ENCODE measurements around the gene TAF3. TPM values are rescaled to one million over a fixed set of nuclear protein-coding genes. Genes with fewer than 3 reads are reported as not detected.

The TAF3 gene
- total RNA-seq, 1 donor from 2014 or later: 12.4 TPM

GRCh38 chr10:7957591-7957990 is 139.3 kb downstream of the TAF3 start:
- intact Hi-C loops (cut with DNase I): no loop called here
- DNase-seq (ENCODE audit: low spot score): no peak

GRCh38 chr10:7958442-7958841 is 140.1 kb downstream of the TAF3 start:
- intact Hi-C loops (cut with DNase I): no loop called here
- no peak for DNase-seq (ENCODE audit: low spot score)

GRCh38 chr10:7960108-7960507 is 141.8 kb downstream of the TAF3 start:
- intact Hi-C loops (cut with DNase I): no loop called here

GRCh38 chr10:7962592-7962991 is 144.3 kb downstream of the TAF3 start:
- DNase-seq (ENCODE audit: low spot score): no peak
- intact Hi-C loops (cut with DNase I): no loop called here

More at GRCh38 chr10:7960108-7960507, 141.8 kb downstream of the TAF3 start:
- DNase-seq (ENCODE audit: low spot score): no peak

GRCh38 chr10:7965457-7965856 is 147.2 kb downstream of the TAF3 start:
- intact Hi-C loops (cut with DNase I): no loop called here
- no peak for DNase-seq (ENCODE audit: low spot score)

- no peak for DNase-seq (ENCODE audit: low spot score)
- intact Hi-C loops (cut with DNase I): no loop called here
These were observed 148.7 kb downstream of the TAF3 start for GRCh38 chr10:7967035-7967434.

- DNase-seq (ENCODE audit: low spot score): no peak
- intact Hi-C loops (cut with DNase I): no loop called here
These were observed 150.3 kb downstream of the TAF3 start for GRCh38 chr10:7968510-7969112.

- no peak for DNase-seq (ENCODE audit: low spot score)
- intact Hi-C loops (cut with DNase I): no loop called here
These were observed 151.3 kb downstream of the TAF3 start for GRCh38 chr10:7969623-7970022.

GRCh38 chr10:7971949-7972348 is 153.6 kb downstream of the TAF3 start:
- no peak for DNase-seq (ENCODE audit: low spot score)
- intact Hi-C loops (cut with DNase I): no loop called here

- DNase-seq (ENCODE audit: low spot score): no peak
- intact Hi-C loops (cut with DNase I): no loop called here
These were observed 154.1 kb downstream of the TAF3 start for GRCh38 chr10:7972367-7972766.

- no peak for DNase-seq (ENCODE audit: low spot score)
- intact Hi-C loops (cut with DNase I): no loop called here
These were observed 161.9 kb downstream of the TAF3 start for GRCh38 chr10:7980196-7980595.

- DNase-seq (ENCODE audit: low spot score): no peak
- intact Hi-C loops (cut with DNase I): no loop called here
These were observed 164.4 kb downstream of the TAF3 start for GRCh38 chr10:7982727-7983126.

- no peak for DNase-seq (ENCODE audit: low spot score)
- intact Hi-C loops (cut with DNase I): no loop called here
These were observed 166.0 kb downstream of the TAF3 start for GRCh38 chr10:7984325-7984724.

- DNase-seq (ENCODE audit: low spot score): no peak
- intact Hi-C loops (cut with DNase I): no loop called here
These were observed 166.6 kb downstream of the TAF3 start for GRCh38 chr10:7984896-7985295.

- no peak for DNase-seq (ENCODE audit: low spot score)
- intact Hi-C loops (cut with DNase I): no loop called here
These were observed 168.5 kb downstream of the TAF3 start for GRCh38 chr10:7986851-7987250.

GRCh38 chr10:7988989-7989388 is 170.7 kb downstream of the TAF3 start:
- intact Hi-C loops (cut with DNase I): no loop called here

GRCh38 chr10:7998831-7999230 is 180.5 kb downstream of the TAF3 start:
- intact Hi-C loops (cut with DNase I): no loop called here
- no peak for DNase-seq (ENCODE audit: low spot score)

More at GRCh38 chr10:7988989-7989388, 170.7 kb downstream of the TAF3 start:
- DNase-seq (ENCODE audit: low spot score): no peak

- DNase-seq (ENCODE audit: low spot score): no peak
- intact Hi-C loops (cut with DNase I): no loop called here
These were observed 186.2 kb downstream of the TAF3 start for GRCh38 chr10:8004469-8005000.

GRCh38 chr10:8006274-8006999 is 188.1 kb downstream of the TAF3 start:
- DNase-seq (ENCODE audit: low spot score): no peak
- intact Hi-C loops (cut with DNase I): no loop called here

GRCh38 chr10:8009031-8009430 is 190.7 kb downstream of the TAF3 start:
- DNase-seq (ENCODE audit: low spot score): no peak
- intact Hi-C loops (cut with DNase I): no loop called here

- intact Hi-C loops (cut with DNase I): no loop called here
- no peak for DNase-seq (ENCODE audit: low spot score)
These were observed 194.7 kb downstream of the TAF3 start for GRCh38 chr10:8013006-8013405.

Measured in cardiac septum (tissue), 1 donor.